ENCODE measurements around the gene SMYD1.

SMYD1 gene

GRCh38 chr2:88116669-88117432 is 49.2 kb downstream of the SMYD1 start:
- Histone ChIP-seq H2AFZ (ENCODE audit: low read length) (no peak overlapping the region), H3K9ac (ENCODE audit: low read depth, low read length, poor library complexity) (no peak overlapping the region), H3K14ac (ENCODE audit: low read length) (no peak overlapping the region), H3K18ac (ENCODE audit: low read length) (no peak overlapping the region), H3K23ac (ENCODE audit: low read depth, low read length, poor library complexity) (no peak overlapping the region), H3K79me1 (ENCODE audit: low read depth, low read length) (no peaks in the 10 kb centered on the region), H4K91ac (ENCODE audit: low read depth, low read length, poor library complexity) (no peak overlapping the region), H3K4me1 (ENCODE audit: control insufficient read depth in 2 of 2, insufficient read depth in 1 of 2, low read depth in 1 of 2, low read length in 2 of 2) (peaks cover 0 to 2% of the 10 kb centered on the region in 2 donors), H2AK5ac (ENCODE audit: low read depth, low read length) (no peak overlapping the region), H2BK5ac (ENCODE audit: low read length) (no peak overlapping the region), H2BK12ac (ENCODE audit: low read length) (no peak overlapping the region), H3K27ac (replicated peaks; ENCODE audit: low read length) (no peak overlapping the region), H2BK15ac (ENCODE audit: low read length) (no peak overlapping the region), H3K27me3 (ENCODE audit: control insufficient read depth in 3 of 3, insufficient read depth in 3 of 3, low read depth in 1 of 3, low read length in 3 of 3) (no peaks in the 10 kb centered on the region), H4K8ac (ENCODE audit: low read depth, low read length) (no peak overlapping the region), H2BK120ac (ENCODE audit: low read depth, low read length) (no peak overlapping the region), H3K4me2 (ENCODE audit: insufficient read depth, low read length, poor library complexity, severe bottlenecking) (no peak overlapping the region), H3K36me3 (replicated peaks in 1 of 2; ENCODE audit: control insufficient read depth in 2 of 2, insufficient read depth in 2 of 2, low read length in 2 of 2) (no peaks in the 10 kb centered on the region), H3K4me3 (ENCODE audit: low read length in 2 of 2) (no peak overlapping the region), H3K9me3 (replicated peaks in 1 of 2; ENCODE audit: control insufficient read depth in 2 of 2, insufficient read depth in 1 of 2, low read depth in 1 of 2, low read length in 2 of 2) (no peaks in the 10 kb centered on the region), H3K4ac (ENCODE audit: low read length) (no peak overlapping the region)
- WGBS, 2 donors (ENCODE audit: extremely low coverage in 2 of 2, insufficient read length in 2 of 2, insufficient replicate concordance in 1 of 2) = no CpG with 5 or more reads among the region's 18 CpGs
- DNase-seq (ENCODE audit: low spot score) = no peak

- Histone ChIP-seq H3K27ac (replicated peaks; ENCODE audit: low read length) (no peak overlapping the region), H4K8ac (ENCODE audit: low read depth, low read length) (no peak overlapping the region), H3K14ac (ENCODE audit: low read length) (no peak overlapping the region), H3K4me2 (ENCODE audit: insufficient read depth, low read length, poor library complexity, severe bottlenecking) (no peak overlapping the region), H3K9me3 (replicated peaks in 1 of 2; ENCODE audit: control insufficient read depth in 2 of 2, insufficient read depth in 1 of 2, low read depth in 1 of 2, low read length in 2 of 2) (no peaks in the 10 kb centered on the region), H2AFZ (ENCODE audit: low read length) (no peak overlapping the region), H3K4me1 (ENCODE audit: control insufficient read depth in 2 of 2, insufficient read depth in 1 of 2, low read depth in 1 of 2, low read length in 2 of 2) (peaks cover 0 to 2% of the 10 kb centered on the region in 2 donors), H3K36me3 (replicated peaks in 1 of 2; ENCODE audit: control insufficient read depth in 2 of 2, insufficient read depth in 2 of 2, low read length in 2 of 2) (no peaks in the 10 kb centered on the region), H3K23ac (ENCODE audit: low read depth, low read length, poor library complexity) (no peak overlapping the region), H2AK5ac (ENCODE audit: low read depth, low read length) (no peak overlapping the region), H2BK5ac (ENCODE audit: low read length) (no peak overlapping the region), H3K4ac (ENCODE audit: low read length) (no peak overlapping the region), H4K91ac (ENCODE audit: low read depth, low read length, poor library complexity) (no peak overlapping the region), H2BK15ac (ENCODE audit: low read length) (no peak overlapping the region), H3K79me1 (ENCODE audit: low read depth, low read length) (no peaks in the 10 kb centered on the region), H2BK120ac (ENCODE audit: low read depth, low read length) (no peak overlapping the region), H3K27me3 (ENCODE audit: control insufficient read depth in 3 of 3, insufficient read depth in 3 of 3, low read depth in 1 of 3, low read length in 3 of 3) (no peaks in the 10 kb centered on the region), H3K9ac (ENCODE audit: low read depth, low read length, poor library complexity) (no peak overlapping the region), H3K4me3 (ENCODE audit: low read length in 2 of 2) (no peak overlapping the region), H2BK12ac (ENCODE audit: low read length) (no peak overlapping the region), H3K18ac (ENCODE audit: low read length) (no peak overlapping the region)
- WGBS, 2 donors (ENCODE audit: extremely low coverage in 2 of 2, insufficient read length in 2 of 2, insufficient replicate concordance in 1 of 2) = no CpG with 5 or more reads among the region's 4 CpGs
- DNase-seq (ENCODE audit: low spot score) = no peak
Measured at GRCh38 chr2:88117973-88118372, 50.3 kb downstream of the SMYD1 start.

GRCh38 chr2:88121678-88122077 is 54.1 kb downstream of the SMYD1 start:
- Histone ChIP-seq H3K4me2 (ENCODE audit: insufficient read depth, low read length, poor library complexity, severe bottlenecking) (no peak overlapping the region), H3K4me3 (ENCODE audit: low read length in 2 of 2) (no peak overlapping the region), H3K4me1 (ENCODE audit: control insufficient read depth in 2 of 2, insufficient read depth in 1 of 2, low read depth in 1 of 2, low read length in 2 of 2) (no peaks in the 10 kb centered on the region), H3K27me3 (ENCODE audit: control insufficient read depth in 3 of 3, insufficient read depth in 3 of 3, low read depth in 1 of 3, low read length in 3 of 3) (peaks cover 0 to 17% (median 0%) of the 10 kb centered on the region in 3 experiments), H2AFZ (ENCODE audit: low read length) (no peak overlapping the region), H2BK12ac (ENCODE audit: low read length) (no peak overlapping the region), H2AK5ac (ENCODE audit: low read depth, low read length) (no peak overlapping the region), H2BK120ac (ENCODE audit: low read depth, low read length) (no peak overlapping the region), H3K27ac (replicated peaks; ENCODE audit: low read length) (no peak overlapping the region), H3K14ac (ENCODE audit: low read length) (no peak overlapping the region), H3K18ac (ENCODE audit: low read length) (no peak overlapping the region), H4K91ac (ENCODE audit: low read depth, low read length, poor library complexity) (no peak overlapping the region), H4K8ac (ENCODE audit: low read depth, low read length) (no peak overlapping the region), H2BK15ac (ENCODE audit: low read length) (no peak overlapping the region), H3K9me3 (replicated peaks in 1 of 2; ENCODE audit: control insufficient read depth in 2 of 2, insufficient read depth in 1 of 2, low read depth in 1 of 2, low read length in 2 of 2) (no peaks in the 10 kb centered on the region), H2BK5ac (ENCODE audit: low read length) (no peak overlapping the region), H3K23ac (ENCODE audit: low read depth, low read length, poor library complexity) (no peak overlapping the region), H3K36me3 (replicated peaks in 1 of 2; ENCODE audit: control insufficient read depth in 2 of 2, insufficient read depth in 2 of 2, low read length in 2 of 2) (no peaks in the 10 kb centered on the region), H3K9ac (ENCODE audit: low read depth, low read length, poor library complexity) (no peak overlapping the region), H3K4ac (ENCODE audit: low read length) (no peak overlapping the region), H3K79me1 (ENCODE audit: low read depth, low read length) (no peaks in the 10 kb centered on the region)
- WGBS, 2 donors (ENCODE audit: extremely low coverage in 2 of 2, insufficient read length in 2 of 2, insufficient replicate concordance in 1 of 2) = no CpG with 5 or more reads among the region's 4 CpGs
- DNase-seq (ENCODE audit: low spot score) = no peak

- Histone ChIP-seq H3K4me3 (ENCODE audit: low read length in 2 of 2) (peak overlapping the region in 1 of 2 donors; percentile 24), H3K9me3 (replicated peaks in 1 of 2; ENCODE audit: control insufficient read depth in 2 of 2, insufficient read depth in 1 of 2, low read depth in 1 of 2, low read length in 2 of 2) (no peaks in the 10 kb centered on the region), H2BK15ac (ENCODE audit: low read length) (no peak overlapping the region), H3K4ac (ENCODE audit: low read length) (no peak overlapping the region), H4K91ac (ENCODE audit: low read depth, low read length, poor library complexity) (no peak overlapping the region), H2AK5ac (ENCODE audit: low read depth, low read length) (no peak overlapping the region), H3K27me3 (ENCODE audit: control insufficient read depth in 3 of 3, insufficient read depth in 3 of 3, low read depth in 1 of 3, low read length in 3 of 3) (peaks cover 0 to 17% (median 0%) of the 10 kb centered on the region in 3 experiments), H2BK12ac (ENCODE audit: low read length) (no peak overlapping the region), H3K14ac (ENCODE audit: low read length) (no peak overlapping the region), H3K4me1 (ENCODE audit: control insufficient read depth in 2 of 2, insufficient read depth in 1 of 2, low read depth in 1 of 2, low read length in 2 of 2) (no peaks in the 10 kb centered on the region), H3K18ac (ENCODE audit: low read length) (peak overlapping the region; percentile 71), H2BK5ac (ENCODE audit: low read length) (no peak overlapping the region), H3K36me3 (replicated peaks in 1 of 2; ENCODE audit: control insufficient read depth in 2 of 2, insufficient read depth in 2 of 2, low read length in 2 of 2) (no peaks in the 10 kb centered on the region), H3K79me1 (ENCODE audit: low read depth, low read length) (no peaks in the 10 kb centered on the region), H2AFZ (ENCODE audit: low read length) (no peak overlapping the region), H4K8ac (ENCODE audit: low read depth, low read length) (no peak overlapping the region), H3K23ac (ENCODE audit: low read depth, low read length, poor library complexity) (no peak overlapping the region), H3K9ac (ENCODE audit: low read depth, low read length, poor library complexity) (no peak overlapping the region), H2BK120ac (ENCODE audit: low read depth, low read length) (no peak overlapping the region), H3K27ac (replicated peaks; ENCODE audit: low read length) (no peak overlapping the region), H3K4me2 (ENCODE audit: insufficient read depth, low read length, poor library complexity, severe bottlenecking) (no peak overlapping the region)
- no peak for DNase-seq (ENCODE audit: low spot score)
- no CpG with 5 or more reads among the region's 8 CpGs for WGBS, 2 donors (ENCODE audit: extremely low coverage in 2 of 2, insufficient read length in 2 of 2, insufficient replicate concordance in 1 of 2)
Measured at GRCh38 chr2:88122141-88122884, 54.7 kb downstream of the SMYD1 start.
